Neural cell (in vitro differentiated cells): ENCODE data around the gene AMT. TPM values are rescaled to one million over a fixed set of nuclear protein-coding genes. Genes with fewer than 3 reads are reported as not detected.

Experiments used
- H2AFZ ChIP-seq: fragments of 200-600, 300-800 bp; sonication (generic), shearing (Covaris generic); 2 replicates; pipeline ENCODE4 v1.6.0; 2014; ENCODE audit warnings: low read depth, mild to moderate bottlenecking, antibody characterized with exemption, low read length, moderate library complexity
- H3F3A ChIP-seq: fragments of 200-600 bp; shearing (Covaris generic); 2 replicates; pipeline ENCODE4 v1.6.1; 2016; ENCODE audit warnings: mild to moderate bottlenecking, moderate library complexity, mixed read lengths, antibody characterized with exemption, low read length; ENCODE audit not compliant: insufficient read depth, poor library complexity, severe bottlenecking
- H3K27ac ChIP-seq: fragments of 200-600, 300-800 bp; sonication (generic), shearing (Covaris generic); 2 replicates; pipeline ENCODE4 v1.5.1; 2014; ENCODE audit warnings: mild to moderate bottlenecking, low read length, moderate library complexity
- H3K27me3 ChIP-seq: fragments of 300-800, 200-600 bp; sonication (generic), shearing (Covaris generic); 2 replicates; pipeline ENCODE4 v1.6.0; 2014; ENCODE audit warnings: mild to moderate bottlenecking, low read depth, low read length, moderate library complexity; ENCODE audit not compliant: insufficient read depth
- H3K36me3 ChIP-seq: fragments of 300-800, 200-600 bp; sonication (generic), shearing (Covaris generic); 2 replicates; pipeline ENCODE4 v1.5.1; 2014; ENCODE audit warnings: mild to moderate bottlenecking, antibody characterized with exemption, low read length, moderate library complexity; ENCODE audit not compliant: insufficient read depth
- H3K4me2 ChIP-seq: fragments of 300-800, 200-600 bp; sonication (generic), shearing (Covaris generic); 2 replicates; pipeline ENCODE4 v1.6.0; 2014; ENCODE audit warnings: mild to moderate bottlenecking, low read length
- H3K4me3 ChIP-seq: fragments of 300-800, 200-600 bp; sonication (generic), shearing (Covaris generic); 2 replicates; pipeline ENCODE4 v1.5.1; 2014; ENCODE audit warnings: mild to moderate bottlenecking, low read length, moderate library complexity
- H3K79me2 ChIP-seq: fragments of 200-600 bp; shearing (Covaris generic); replicated peaks from 2 replicates; pipeline ENCODE4 v1.6.0; 2014; ENCODE audit warnings: mild to moderate bottlenecking, low read length, moderate library complexity; ENCODE audit not compliant: insufficient read depth
- H3K9ac ChIP-seq: fragments of 300-800, 200-600 bp; sonication (generic), shearing (Covaris generic); 2 replicates; pipeline ENCODE4 v1.6.1; 2016; ENCODE audit warnings: mild to moderate bottlenecking, low read length, mixed read lengths
- H3K9me2 ChIP-seq: fragments of 200-600 bp; shearing (Covaris generic); 2 replicates; pipeline ENCODE4 v1.6.1; 2016; ENCODE audit warnings: mild to moderate bottlenecking, low read length, mixed read lengths; ENCODE audit not compliant: insufficient read depth
- H3K9me3 ChIP-seq: fragments of 200-600, 300-800 bp; sonication (generic), shearing (Covaris generic); 2 replicates; pipeline ENCODE4 v1.6.1; 2016; ENCODE audit warnings: mild to moderate bottlenecking, mixed run types, low read length, moderate library complexity, mixed read lengths
- H4K20me1 ChIP-seq: fragments of 200-600 bp; shearing (Covaris generic); 2 replicates; pipeline ENCODE4 v1.6.1; 2016; ENCODE audit warnings: mild to moderate bottlenecking, mixed run types; ENCODE audit not compliant: insufficient read depth
- EP300 ChIP-seq: fragments of 450-650 bp; conservative IDR thresholded peaks from 2 replicates; pipeline ENCODE4 v1.6.1; 2014; ENCODE audit warnings: antibody characterized with exemption, mild to moderate bottlenecking, moderate library complexity; ENCODE audit not compliant: poor library complexity, severe bottlenecking
- EZH2 ChIP-seq: fragments of 200-600, 300-800 bp; shearing (Covaris generic), sonication (generic); IDR thresholded peaks from 2 replicates; pipeline ENCODE4 v1.6.1; 2014; ENCODE audit warnings: antibody characterized with exemption, low read length, borderline replicate concordance, mild to moderate bottlenecking; ENCODE audit not compliant: insufficient read depth, poor library complexity, severe bottlenecking
- MXI1 ChIP-seq: fragments of 450-650 bp; conservative IDR thresholded peaks from 2 replicates; pipeline ENCODE4 v1.6.1; 2014; ENCODE audit warnings: antibody characterized with exemption, mild to moderate bottlenecking; ENCODE audit not compliant: poor library complexity, severe bottlenecking
- POLR2AphosphoS5 ChIP-seq: IDR thresholded peaks from 2 replicates; pipeline ENCODE4 v1.6.1; 2012
- RAD21 ChIP-seq: fragments of 450-650 bp; conservative IDR thresholded peaks from 2 replicates; pipeline ENCODE4 v1.6.1; 2014; ENCODE audit warnings: antibody characterized with exemption, mild to moderate bottlenecking, moderate library complexity
- REST ChIP-seq: IDR thresholded peaks from 2 replicates; pipeline ENCODE4 v1.6.1; 2012; ENCODE audit warnings: borderline replicate concordance
- SMC3 ChIP-seq: fragments of 450-650 bp; conservative IDR thresholded peaks from 2 replicates; pipeline ENCODE4 v1.6.1; 2014; ENCODE audit warnings: antibody characterized with exemption, mild to moderate bottlenecking, moderate library complexity; ENCODE audit not compliant: poor library complexity
- TAF1 ChIP-seq: IDR thresholded peaks from 2 replicates; pipeline ENCODE4 v1.6.1; 2012; ENCODE audit warnings: low read depth
- polyA plus RNA-seq: library from polyadenylated mRNA; depleted of rRNA; stranded (reverse); fragments of >200 nt; gene quantifications from 2 replicates; pipeline ENCODE4 v1.2.3, GENCODE V29; 2014
- TF ChIP-seq, protein P1 (sequence below): fragments of 450-650 bp; IDR thresholded peaks from 2 replicates; pipeline ENCODE4 v1.5.1; 2014; ENCODE audit warnings: antibody characterized with exemption, mild to moderate bottlenecking, moderate library complexity; ENCODE audit not compliant: poor library complexity, severe bottlenecking

AMT gene
- polyA plus RNA-seq, 1 donor from 2014 or later = 6.1 TPM

DNA sequence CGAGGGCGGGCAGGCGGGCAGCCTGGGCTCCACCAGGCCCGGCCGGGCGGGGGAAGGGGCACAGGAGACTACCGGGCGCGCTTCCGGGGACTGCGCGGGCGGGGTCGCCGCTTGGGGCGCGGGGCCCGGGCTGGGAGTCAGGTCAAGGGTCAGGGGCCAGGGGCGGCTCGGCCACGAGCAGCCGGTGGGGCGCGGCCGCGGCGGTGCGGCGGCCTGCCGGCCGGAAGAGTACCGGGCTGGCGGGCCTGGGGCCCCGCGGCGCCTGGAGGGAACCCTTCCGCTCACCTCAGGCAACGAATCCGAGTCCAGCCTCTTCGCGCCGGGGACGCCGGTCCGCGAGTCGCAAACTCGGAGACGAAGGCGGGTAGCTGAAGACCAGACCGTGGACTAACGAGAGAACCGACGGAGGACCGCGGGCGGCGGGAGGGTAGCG lies 10.7 kb downstream of the AMT start:
- H3K4me3 ChIP-seq = peak overlapping the region; percentile 73
- no peak overlapping the region for H2AFZ ChIP-seq
- H3F3A ChIP-seq = no peaks in the 10 kb centered on the region
- H3K9me3 ChIP-seq = no peaks in the 10 kb centered on the region
- no peaks in the 10 kb centered on the region for H3K9me2 ChIP-seq
- H3K79me2 ChIP-seq = peaks cover 48% of the 10 kb centered on the region
- H3K4me2 ChIP-seq = no peak overlapping the region
- TF ChIP-seq MXI1 (no peak), SMC3 (no peak), POLR2AphosphoS5 (peak; percentile 72), TAF1 (no peak), RAD21 (peak; percentile 12), EZH2 (no peak), REST (peak; percentile 31)
- TF ChIP-seq, protein P1, sequence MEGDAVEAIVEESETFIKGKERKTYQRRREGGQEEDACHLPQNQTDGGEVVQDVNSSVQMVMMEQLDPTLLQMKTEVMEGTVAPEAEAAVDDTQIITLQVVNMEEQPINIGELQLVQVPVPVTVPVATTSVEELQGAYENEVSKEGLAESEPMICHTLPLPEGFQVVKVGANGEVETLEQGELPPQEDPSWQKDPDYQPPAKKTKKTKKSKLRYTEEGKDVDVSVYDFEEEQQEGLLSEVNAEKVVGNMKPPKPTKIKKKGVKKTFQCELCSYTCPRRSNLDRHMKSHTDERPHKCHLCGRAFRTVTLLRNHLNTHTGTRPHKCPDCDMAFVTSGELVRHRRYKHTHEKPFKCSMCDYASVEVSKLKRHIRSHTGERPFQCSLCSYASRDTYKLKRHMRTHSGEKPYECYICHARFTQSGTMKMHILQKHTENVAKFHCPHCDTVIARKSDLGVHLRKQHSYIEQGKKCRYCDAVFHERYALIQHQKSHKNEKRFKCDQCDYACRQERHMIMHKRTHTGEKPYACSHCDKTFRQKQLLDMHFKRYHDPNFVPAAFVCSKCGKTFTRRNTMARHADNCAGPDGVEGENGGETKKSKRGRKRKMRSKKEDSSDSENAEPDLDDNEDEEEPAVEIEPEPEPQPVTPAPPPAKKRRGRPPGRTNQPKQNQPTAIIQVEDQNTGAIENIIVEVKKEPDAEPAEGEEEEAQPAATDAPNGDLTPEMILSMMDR = peak; percentile 20
- peak overlapping the region; percentile 85 for H3K9ac ChIP-seq
- H3K27ac ChIP-seq = peak overlapping the region; percentile 80
- H4K20me1 ChIP-seq = peaks cover 7% of the 10 kb centered on the region
- no peaks in the 10 kb centered on the region for H3K27me3 ChIP-seq
- H3K36me3 ChIP-seq = no peaks in the 10 kb centered on the region

- Histone ChIP-seq H3K9me2 (no peaks in the 10 kb centered on the region), H3K79me2 (peaks cover 54% of the 10 kb centered on the region), H3K27me3 (no peaks in the 10 kb centered on the region), H3K9ac (peak overlapping the region; percentile 85), H3F3A (no peaks in the 10 kb centered on the region), H3K4me3 (peak overlapping the region; percentile 73), H4K20me1 (peaks cover 7% of the 10 kb centered on the region), H3K27ac (peak overlapping the region; percentile 80), H3K9me3 (no peaks in the 10 kb centered on the region), H3K36me3 (no peaks in the 10 kb centered on the region), H2AFZ (no peak overlapping the region), H3K4me2 (peak overlapping the region; percentile 75)
- TF ChIP-seq MXI1 (peak; percentile 65), EZH2 (no peak), EP300 (no peak)
- TF ChIP-seq, protein P1 = no peak
Measured at GRCh38 chr3:49410846-49411534, 11.3 kb downstream of the AMT start.
